ENCODE results near the gene CORO2B.

The CORO2B gene

GRCh38 chr15:68734352-68734751 lies 155.6 kb downstream of the CORO2B start:
- no peak for DNase-seq (ENCODE audit: low read depth)
- no peak overlapping the region for H3K4me3 ChIP-seq (ENCODE audit: control insufficient read depth, low read depth, low read length)
- TF ChIP-seq CTCF (IDR thresholded peaks at IDR 0.05; ENCODE audit: control insufficient read depth, insufficient read depth, low read depth, low read length, missing control alignments), result no peak

GRCh38 chr15:68734881-68735280 lies 156.1 kb downstream of the CORO2B start:
- no peak overlapping the region for H3K4me3 ChIP-seq (ENCODE audit: control insufficient read depth, low read depth, low read length)
- DNase-seq (ENCODE audit: low read depth), result no peak
- no peak for TF ChIP-seq CTCF (IDR thresholded peaks at IDR 0.05; ENCODE audit: control insufficient read depth, insufficient read depth, low read depth, low read length, missing control alignments)

- H3K4me3 ChIP-seq (ENCODE audit: control insufficient read depth, low read depth, low read length), result no peak overlapping the region
- no peak for TF ChIP-seq CTCF (IDR thresholded peaks at IDR 0.05; ENCODE audit: control insufficient read depth, insufficient read depth, low read depth, low read length, missing control alignments)
- no peak for DNase-seq (ENCODE audit: low read depth)
Measured at GRCh38 chr15:68735610-68736009, 156.8 kb downstream of the CORO2B start.

- H3K4me3 ChIP-seq (ENCODE audit: control insufficient read depth, low read depth, low read length), result no peak overlapping the region
- no peak for TF ChIP-seq CTCF (IDR thresholded peaks at IDR 0.05; ENCODE audit: control insufficient read depth, insufficient read depth, low read depth, low read length, missing control alignments)
- no peak for DNase-seq (ENCODE audit: low read depth)
Measured at GRCh38 chr15:68739390-68740080, 160.7 kb downstream of the CORO2B start.

GRCh38 chr15:68743256-68743655 lies 164.5 kb downstream of the CORO2B start:
- no peak for DNase-seq (ENCODE audit: low read depth)
- no peak for TF ChIP-seq CTCF (IDR thresholded peaks at IDR 0.05; ENCODE audit: control insufficient read depth, insufficient read depth, low read depth, low read length, missing control alignments)
- no peak overlapping the region for H3K4me3 ChIP-seq (ENCODE audit: control insufficient read depth, low read depth, low read length)

GRCh38 chr15:68749365-68749764 lies 170.6 kb downstream of the CORO2B start:
- no peak for TF ChIP-seq CTCF (IDR thresholded peaks at IDR 0.05; ENCODE audit: control insufficient read depth, insufficient read depth, low read depth, low read length, missing control alignments)
- H3K4me3 ChIP-seq (ENCODE audit: control insufficient read depth, low read depth, low read length), result no peak overlapping the region
- no peak for DNase-seq (ENCODE audit: low read depth)

Measured in AG09309 (cell line).